H9 (cell line): Measurements from ENCODE around the gene MED20. TPM values are rescaled to one million over a fixed set of nuclear protein-coding genes. Genes with fewer than 3 reads are reported as not detected.

Experiments used
- DNase-seq: peaks from one replicate; pipeline ENCODE4 v3.0.0-alpha.2; 2017
- H2AFZ ChIP-seq: one replicate; pipeline ENCODE4 v1.6.1; 2013; ENCODE audit warnings: mild to moderate bottlenecking, low read length, control low read depth, moderate library complexity
- H2AK5ac ChIP-seq: 2 replicates; pipeline ENCODE4 v1.6.1; 2013; ENCODE audit warnings: low read length, control low read depth, mixed read lengths; ENCODE audit not compliant: insufficient read length
- H2BK120ac ChIP-seq: one replicate; pipeline ENCODE4 v1.6.1; 2013; ENCODE audit warnings: low read depth, mild to moderate bottlenecking, low read length, control low read depth, inconsistent platforms; ENCODE audit not compliant: poor library complexity, severe bottlenecking
- H2BK12ac ChIP-seq: 2 replicates; pipeline ENCODE4 v1.6.1; 2013; ENCODE audit warnings: low read length, control low read depth, mixed read lengths, low read depth; ENCODE audit not compliant: insufficient read length
- H2BK15ac ChIP-seq: 2 replicates; pipeline ENCODE4 v1.6.1; 2013; ENCODE audit warnings: low read depth, low read length, control low read depth
- H2BK20ac ChIP-seq: one replicate; pipeline ENCODE4 v1.6.1; 2013; ENCODE audit warnings: low read depth, mild to moderate bottlenecking, low read length, control low read depth, inconsistent platforms; ENCODE audit not compliant: poor library complexity, severe bottlenecking
- H2BK5ac ChIP-seq: 2 replicates; pipeline ENCODE4 v1.6.1; 2013; ENCODE audit warnings: low read length, control low read depth, mixed read lengths; ENCODE audit not compliant: insufficient read length
- H3K14ac ChIP-seq: 2 replicates; pipeline ENCODE4 v1.6.1; 2013; ENCODE audit warnings: low read length, control low read depth; ENCODE audit not compliant: insufficient read depth
- H3K18ac ChIP-seq: 2 replicates; pipeline ENCODE4 v1.6.1; 2013; ENCODE audit warnings: low read depth, mild to moderate bottlenecking, mixed read lengths, low read length, control low read depth; ENCODE audit not compliant: insufficient read length
- H3K23ac ChIP-seq: 2 replicates; pipeline ENCODE4 v1.6.1; 2013; ENCODE audit warnings: low read length, control low read depth, mixed read lengths, low read depth; ENCODE audit not compliant: insufficient read length
- H3K23me2 ChIP-seq: 2 replicates; pipeline ENCODE4 v1.6.1; 2013; ENCODE audit warnings: low read depth, mild to moderate bottlenecking, mixed read lengths, low read length, control low read depth; ENCODE audit not compliant: insufficient read length, poor library complexity, severe bottlenecking
- H3K27ac ChIP-seq: 2 replicates; pipeline ENCODE4 v1.5.1; 2013; ENCODE audit warnings: low read length, control low read depth, mixed read lengths, low read depth; ENCODE audit not compliant: insufficient read length
- H3K27me3 ChIP-seq: 2 replicates; pipeline ENCODE4 v1.6.1; 2013; ENCODE audit warnings: low read length, control low read depth, inconsistent platforms; ENCODE audit not compliant: insufficient read depth
- H3K4ac ChIP-seq: 2 replicates; pipeline ENCODE4 v1.6.1; 2013; ENCODE audit warnings: low read depth, mild to moderate bottlenecking, control low read depth, inconsistent platforms, low read length, moderate library complexity
- H3K4me1 ChIP-seq: 2 replicates; pipeline ENCODE4 v1.6.1; 2013; ENCODE audit warnings: low read length, control low read depth, inconsistent platforms; ENCODE audit not compliant: insufficient read depth
- H3K4me2 ChIP-seq: 2 replicates; pipeline ENCODE4 v1.6.1; 2013; ENCODE audit warnings: low read length, control low read depth, mixed read lengths; ENCODE audit not compliant: insufficient read length, insufficient read depth
- H3K56ac ChIP-seq: 2 replicates; pipeline ENCODE4 v1.6.1; 2013; ENCODE audit warnings: low read depth, mild to moderate bottlenecking, mixed read lengths, low read length, control low read depth; ENCODE audit not compliant: insufficient read length
- H3K79me1 ChIP-seq: 2 replicates; pipeline ENCODE4 v1.6.1; 2013; ENCODE audit warnings: low read depth, mild to moderate bottlenecking, moderate library complexity, low read length, control low read depth, inconsistent platforms; ENCODE audit not compliant: insufficient read depth, poor library complexity, severe bottlenecking
- H3K79me2 ChIP-seq: 2 replicates; pipeline ENCODE4 v1.6.1; 2013; ENCODE audit warnings: low read length, control low read depth, inconsistent platforms; ENCODE audit not compliant: insufficient read depth
- H3K9ac ChIP-seq: 2 replicates; pipeline ENCODE4 v1.6.1; 2013; ENCODE audit warnings: low read length, control low read depth, mixed read lengths; ENCODE audit not compliant: insufficient read length; ENCODE audit errors: extremely low read depth
- H3K9me3 ChIP-seq: one replicate; pipeline ENCODE4 v1.6.1; 2013; ENCODE audit warnings: low read depth, low read length, inconsistent platforms; ENCODE audit not compliant: control insufficient read depth
- H3T11ph ChIP-seq: one replicate; pipeline ENCODE4 v1.6.1; 2013; ENCODE audit warnings: mild to moderate bottlenecking, low read length, control low read depth, inconsistent platforms
- H4K20me1 ChIP-seq: one replicate; pipeline ENCODE4 v1.6.1; 2013; ENCODE audit not compliant: control insufficient read depth, insufficient read length, insufficient read depth
- H4K5ac ChIP-seq: 2 replicates; pipeline ENCODE4 v1.6.1; 2013; ENCODE audit warnings: low read depth, mild to moderate bottlenecking, mixed read lengths, low read length, control low read depth; ENCODE audit not compliant: insufficient read length
- H4K8ac ChIP-seq: replicated peaks from 2 replicates; pipeline ENCODE4 v1.6.1; 2013; ENCODE audit warnings: low read length, control low read depth, mixed read lengths, low read depth; ENCODE audit not compliant: insufficient read length
- H4K91ac ChIP-seq: 2 replicates; pipeline ENCODE4 v1.6.1; 2013; ENCODE audit warnings: low read depth, mild to moderate bottlenecking, moderate library complexity, mixed read lengths, low read length, control low read depth; ENCODE audit not compliant: insufficient read length
- H3K27ac Mint-ChIP-seq, 3 experiments: 2 replicates in 2 of 3; 3 replicates in 1 of 3; pipeline ENCODE4 v1.8.0; 2020 to 2021; ENCODE audit warnings: mixed read lengths in 3 of 3, mild to moderate bottlenecking in 1 of 3, moderate library complexity in 1 of 3
- H3K27me3 Mint-ChIP-seq: 2 replicates; pipeline ENCODE4 v1.8.0; 2021; ENCODE audit warnings: low read depth, mild to moderate bottlenecking, moderate library complexity, mixed read lengths
- H3K36me3 Mint-ChIP-seq, 3 experiments: 2 replicates in 2 of 3; 3 replicates in 1 of 3; pipeline ENCODE4 v1.8.0; 2020 to 2021; ENCODE audit warnings: low read depth in 3 of 3, mixed read lengths in 3 of 3; ENCODE audit not compliant: insufficient read depth in 1 of 3
- H3K4me1 Mint-ChIP-seq, 2 experiments: 2 replicates each; pipeline ENCODE4 v1.8.0; 2020; ENCODE audit warnings: mixed read lengths in 2 of 2
- H3K4me3 Mint-ChIP-seq, 2 experiments: 2 replicates in 1 of 2; 3 replicates in 1 of 2; pipeline ENCODE4 v1.8.0; 2020 to 2021; ENCODE audit warnings: mild to moderate bottlenecking in 2 of 2, mixed read lengths in 2 of 2, moderate library complexity in 1 of 2
- H3K9me3 Mint-ChIP-seq, 2 experiments: 2 replicates in 1 of 2; 3 replicates in 1 of 2; pipeline ENCODE4 v1.8.0; 2020; ENCODE audit warnings: mild to moderate bottlenecking in 2 of 2, mixed read lengths in 2 of 2, moderate library complexity in 1 of 2
- CTCF ChIP-seq: fragments of 200-600 bp; sonication (generic); conservative IDR thresholded peaks from 3 replicates; pipeline ENCODE4 v1.8.0; 2021; ENCODE audit warnings: antibody characterized with exemption, mild to moderate bottlenecking
- WGBS: extraction: QIAGEN DNeasy Blood & Tissue Kit; methylation state at CpG from one replicate; pipeline ENCODE4 v1.1.7; 2013; ENCODE audit warnings: missing lambda C conversion rate, low lambda C conversion rate, mixed read lengths; ENCODE audit not compliant: insufficient read length; ENCODE audit errors: extremely low coverage; 5-methylcytosine and 5-hydroxymethylcytosine counted together
- total RNA-seq: library from RNA; stranded (reverse); gene quantifications from 2 replicates; pipeline ENCODE4 v1.2.1, GENCODE V29; 2021

The MED20 gene
- total RNA-seq, 1 experiment from 2014 or later = 28.9 TPM

GRCh38 chr6:41914869-41915530 is 5.9 kb downstream of the MED20 start:
- Histone ChIP-seq H3K18ac (no peak overlapping the region), H2AK5ac (no peak overlapping the region), H3K23ac (no peak overlapping the region), H3K9ac (no peak overlapping the region), H2BK5ac (no peak overlapping the region), H2BK12ac (no peak overlapping the region), H3K4me2 (no peak overlapping the region), H4K20me1 (no peaks in the 10 kb centered on the region), H3K14ac (no peak overlapping the region), H3K79me2 (peaks cover 1% of the 10 kb centered on the region; the same call in 1 of the 2 replicates), H2AFZ (no peak overlapping the region), H2BK120ac (no peak overlapping the region), H4K8ac (no peak overlapping the region), H3K27me3 (no peaks in the 10 kb centered on the region), H2BK15ac (no peak overlapping the region), H4K5ac (no peak overlapping the region), H3K23me2 (no peaks in the 10 kb centered on the region), H2BK20ac (no peak overlapping the region), H3K9me3 (no peaks in the 10 kb centered on the region), H4K91ac (no peak overlapping the region), H3T11ph (no peak overlapping the region), H3K4ac (no peak overlapping the region), H3K27ac (no peak overlapping the region), H3K79me1 (peaks cover 2% of the 10 kb centered on the region), H3K56ac (no peak overlapping the region), H3K4me1 (no peaks in the 10 kb centered on the region)
- Mint-ChIP-seq H3K27ac (no peak overlapping the region; a peak in 1 of 7 replicates), H3K27me3 (no peaks in the 10 kb centered on the region), H3K4me3 (no peak overlapping the region), H3K4me1 (peaks cover 4% of the 10 kb centered on the region in 2 experiments), H3K9me3 (no peaks in the 10 kb centered on the region), H3K36me3 (peaks cover 12 to 45% (median 28%) of the 10 kb centered on the region in 3 experiments)
- TF ChIP-seq CTCF = no peak
- no CpG with 5 or more reads among the region's 4 CpGs for WGBS
- no peak for DNase-seq
